Measurements from ENCODE around the gene SRRD. TPM values are rescaled to one million over a fixed set of nuclear protein-coding genes. Genes with fewer than 3 reads are reported as not detected.
A peak's percentile ranks its signal among the peaks of the same experiment; 100 is the strongest.
"Not testable (repeated sequence)": the region's sequence is repeated elsewhere in the genome, so short reads cannot be mapped to it uniquely, and the experiment has no call there.

Gene SRRD
- total RNA-seq, 1 experiment from 2014 or later, result 37.1 TPM

- DNase-seq (ENCODE audit: low read depth), result no peak
Observed at GRCh38 chr22:26515931-26516330, 32.3 kb downstream of the SRRD start.

- no peak for DNase-seq (ENCODE audit: low read depth)
Observed at GRCh38 chr22:26516503-26516902, 32.8 kb downstream of the SRRD start.

GRCh38 chr22:26517429-26517828 is 33.8 kb downstream of the SRRD start:
- DNase-seq (ENCODE audit: low read depth), result no peak

DNA sequence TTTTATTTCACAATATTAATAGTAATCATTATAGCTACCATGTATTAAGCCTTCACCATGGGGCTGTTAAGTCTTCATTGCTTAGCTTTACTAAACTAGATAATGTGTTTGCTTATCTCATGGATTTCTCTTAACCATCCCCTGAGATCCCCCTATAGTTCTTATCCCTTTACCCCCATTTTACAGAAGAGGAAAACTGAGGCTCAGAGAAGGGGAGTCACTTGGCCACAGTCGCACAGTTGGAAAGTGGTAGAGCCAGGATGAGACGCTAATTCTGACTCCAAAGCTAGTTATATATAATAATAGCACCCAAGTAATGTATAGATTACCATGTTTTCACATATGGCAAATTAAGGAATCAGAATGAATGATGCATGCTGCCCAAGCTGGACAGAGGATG is 38.3 kb downstream of the SRRD start:
- no peak for DNase-seq (ENCODE audit: low read depth)

DNA sequence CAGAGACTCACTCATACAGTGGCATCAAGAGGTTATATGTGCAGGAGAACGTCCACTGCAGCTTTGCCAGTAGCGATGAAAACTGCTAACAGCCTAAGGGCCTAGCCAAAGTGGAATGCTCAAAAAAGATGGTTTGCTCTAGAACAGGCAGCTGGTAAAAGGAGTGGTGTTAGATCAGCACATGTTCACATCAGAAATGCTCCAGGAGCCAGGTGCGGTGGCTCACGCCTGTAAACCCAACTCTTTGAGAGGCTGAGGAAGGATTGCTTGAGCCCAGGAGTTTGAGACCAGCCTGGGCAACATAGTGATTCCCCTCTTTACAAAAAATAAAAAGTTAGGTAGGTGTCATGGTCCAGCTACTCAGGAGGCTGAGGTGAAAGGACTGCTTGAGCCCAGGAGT is 38.9 kb downstream of the SRRD start:
- no peak for DNase-seq (ENCODE audit: low read depth)

DNA sequence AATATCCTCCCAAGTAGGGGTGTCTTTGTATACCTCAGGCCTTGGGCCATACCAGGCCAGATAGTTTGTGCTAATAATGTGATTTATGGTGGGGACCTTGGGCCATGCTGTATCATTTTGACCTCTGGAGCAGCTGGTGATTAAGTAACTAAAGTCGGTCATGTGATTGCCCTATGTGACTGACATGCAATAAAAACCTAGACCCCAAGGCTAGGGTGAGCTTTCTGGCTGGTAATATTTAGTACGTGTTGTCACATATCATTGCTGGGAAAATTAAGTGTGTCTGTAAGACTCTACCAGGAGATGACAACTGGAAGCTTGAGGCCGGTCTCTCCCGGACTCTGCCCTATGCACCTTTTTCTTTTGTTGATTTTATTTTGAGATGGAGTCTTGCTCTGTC is 41.2 kb downstream of the SRRD start:
- DNase-seq (ENCODE audit: low read depth), result no peak

- DNase-seq (ENCODE audit: low read depth), result no peak
Observed at GRCh38 chr22:26525946-26526564, 42.4 kb downstream of the SRRD start.

DNA sequence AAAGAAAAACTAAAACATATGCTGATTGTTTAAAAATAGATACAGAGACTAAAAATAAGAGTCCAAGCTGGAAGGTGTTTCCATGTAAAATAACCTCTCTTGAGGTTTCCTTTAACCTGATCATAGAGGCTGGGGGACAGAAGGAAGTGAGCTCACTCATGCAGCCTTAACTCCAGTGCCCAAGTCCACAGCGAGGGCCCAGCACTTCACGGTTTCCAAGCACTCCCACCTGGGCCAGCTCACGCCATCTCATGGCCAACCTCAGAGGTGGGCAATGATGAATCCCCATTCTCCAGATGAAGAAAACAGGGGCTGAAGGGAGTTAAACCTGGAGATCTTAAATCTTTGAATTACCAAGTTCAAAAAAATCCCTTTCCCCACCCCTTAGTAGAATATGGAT is 43.5 kb downstream of the SRRD start:
- no peak for DNase-seq (ENCODE audit: low read depth)

DNA sequence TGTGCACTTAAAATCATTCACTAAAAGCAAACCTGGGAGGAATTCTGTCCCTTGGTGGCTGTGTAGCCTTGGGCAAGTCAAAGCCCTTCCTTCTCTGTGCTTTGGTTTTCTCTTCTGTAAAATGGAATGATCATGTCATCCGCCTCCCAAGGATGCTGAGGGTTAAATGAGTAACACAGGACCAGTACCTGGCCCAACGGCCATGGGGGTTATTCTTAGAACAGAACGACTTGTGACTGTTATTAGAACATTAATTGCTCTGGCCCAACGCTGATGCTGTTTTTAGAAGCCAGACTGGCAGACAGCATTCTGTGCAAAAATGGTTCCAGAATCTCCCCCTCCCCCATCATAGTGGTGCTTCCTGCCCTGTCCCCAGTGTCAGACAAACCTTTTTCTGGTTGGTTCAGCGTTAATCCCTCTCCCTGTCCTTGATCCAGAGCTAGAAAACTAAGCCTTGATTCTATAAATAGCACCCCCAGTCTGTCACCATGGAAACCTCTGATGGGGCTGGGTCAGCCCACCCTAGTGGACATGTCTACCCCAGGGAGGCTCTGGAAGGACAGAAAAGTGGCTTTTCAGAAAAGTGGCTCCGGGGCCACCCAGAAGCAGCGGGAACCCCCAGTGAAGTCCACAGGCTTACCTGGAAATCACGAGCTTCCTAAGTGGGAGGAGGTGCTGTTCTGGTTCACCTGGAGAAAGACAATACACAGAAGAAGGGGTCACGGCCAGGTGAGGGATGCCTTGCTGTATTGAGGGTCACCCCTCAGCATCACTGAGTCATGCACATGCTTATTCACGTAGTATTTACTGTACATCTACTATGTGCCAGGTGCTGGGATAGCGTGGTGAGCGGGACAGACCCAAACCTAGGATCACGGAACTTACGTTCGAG is 44.1 kb downstream of the SRRD start:
- DNase-seq (ENCODE audit: low read depth), result no peak

GRCh38 chr22:26528518-26528917 is 44.8 kb downstream of the SRRD start:
- not testable (repeated sequence) for DNase-seq (ENCODE audit: low read depth)

DNA sequence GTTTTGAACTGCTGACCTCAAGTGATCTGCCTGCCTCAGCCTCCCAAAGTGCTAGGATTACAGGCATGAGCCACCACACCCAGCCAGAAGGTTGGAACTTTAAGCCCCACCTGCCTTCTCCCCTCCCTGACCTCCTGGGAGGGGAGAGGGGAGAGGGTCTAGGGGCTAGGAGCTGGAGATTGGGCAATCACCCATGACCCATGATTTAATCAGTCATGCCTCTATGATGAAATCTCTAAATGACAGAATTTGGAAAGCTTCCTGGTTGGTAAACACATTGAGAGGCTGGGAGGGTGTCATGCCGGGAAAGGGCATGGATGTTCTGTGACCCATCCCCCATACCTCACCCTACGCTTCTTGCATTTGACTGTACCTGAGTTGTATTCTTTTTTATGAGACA is 45.7 kb downstream of the SRRD start:
- no peak for DNase-seq (ENCODE audit: low read depth)

GRCh38 chr22:26534171-26534855 is 50.6 kb downstream of the SRRD start:
- no peak for DNase-seq (ENCODE audit: low read depth)

DNA sequence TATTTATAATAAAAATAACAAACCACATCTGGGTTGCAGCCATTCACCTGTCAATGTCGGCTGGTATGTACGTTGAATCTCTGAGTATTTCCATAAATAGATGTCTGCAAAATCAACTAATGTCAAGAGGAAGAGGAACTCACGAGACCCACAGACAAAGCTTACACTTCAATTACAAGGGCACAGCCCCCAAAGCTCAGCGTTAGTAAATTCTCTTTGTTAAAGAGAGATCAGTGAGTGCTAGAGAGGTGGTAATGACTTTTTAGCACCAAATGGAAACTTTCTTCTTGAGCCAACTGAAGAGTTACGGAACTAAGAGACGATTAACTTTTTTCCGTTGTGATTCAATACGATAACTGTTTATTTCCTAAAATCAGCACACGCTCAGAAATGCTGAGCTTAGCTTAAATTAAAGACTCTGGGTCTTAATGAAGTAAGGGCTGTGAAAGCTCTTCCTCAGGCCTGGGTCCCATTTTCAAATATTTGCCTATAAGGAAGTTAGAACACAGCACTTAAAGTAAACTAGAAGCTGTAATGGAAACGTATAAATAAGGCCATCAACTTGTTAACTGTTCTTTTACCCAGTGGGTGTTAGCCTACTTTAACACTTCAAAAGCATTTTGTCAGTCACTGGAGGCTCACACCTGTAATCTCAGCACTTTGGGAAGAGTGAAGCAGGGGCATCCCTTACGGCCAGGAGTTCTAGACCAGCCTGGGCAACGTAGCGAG is 51.4 kb downstream of the SRRD start:
- no peak for DNase-seq (ENCODE audit: low read depth)

DNA sequence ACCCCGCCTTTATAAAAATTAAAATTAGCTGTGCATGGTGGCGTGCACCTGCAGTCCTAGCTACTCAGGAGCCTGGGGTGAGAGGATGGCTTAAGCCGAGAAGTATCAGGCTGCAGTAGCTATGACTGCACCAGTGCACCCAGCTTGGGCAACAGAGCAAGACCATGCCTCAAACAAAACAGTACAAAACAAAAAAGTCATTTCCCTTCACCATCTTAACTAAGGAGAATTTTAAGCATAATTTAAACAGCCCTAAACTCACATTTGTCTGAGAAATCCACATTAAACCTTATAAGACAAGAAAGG is 51.9 kb downstream of the SRRD start:
- DNase-seq (ENCODE audit: low read depth), result no peak

DNA sequence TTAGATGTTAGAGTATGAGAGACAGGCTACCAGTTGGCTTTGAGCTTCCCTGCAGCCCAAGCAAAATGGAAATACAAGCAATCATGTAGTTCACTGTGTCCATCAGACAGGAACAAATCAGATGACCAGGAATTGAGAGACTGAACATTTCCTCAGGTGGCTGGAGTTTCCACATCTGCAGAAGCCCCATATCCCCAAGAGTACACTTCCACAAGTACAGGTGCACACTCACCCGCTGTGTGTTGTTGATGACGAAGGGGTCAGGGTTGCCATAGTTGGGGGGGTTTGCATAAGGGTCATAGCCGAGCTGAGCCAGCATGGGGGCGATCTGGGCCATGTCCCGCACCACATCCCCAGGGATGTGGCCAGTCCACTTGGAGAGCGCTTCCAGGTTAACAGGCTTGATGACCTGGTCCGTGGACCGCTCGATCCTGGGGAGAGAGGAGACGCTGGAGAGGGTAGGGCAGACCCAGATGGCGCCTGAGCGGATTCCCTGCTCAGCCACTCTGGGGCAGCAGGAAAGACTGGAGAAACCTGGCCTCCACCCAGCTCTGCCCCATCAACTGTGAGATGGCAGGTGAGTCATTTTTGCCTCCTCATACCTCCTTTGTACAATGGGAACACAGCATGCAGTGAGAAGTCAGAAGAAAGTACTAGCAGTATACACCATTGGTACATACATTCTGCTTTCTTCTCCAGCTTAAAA is 52.5 kb downstream of the SRRD start:
- peak; percentile 65 for DNase-seq (ENCODE audit: low read depth)

GRCh38 chr22:26536762-26537134 is 53.1 kb downstream of the SRRD start:
- no peak for DNase-seq (ENCODE audit: low read depth)

DNA sequence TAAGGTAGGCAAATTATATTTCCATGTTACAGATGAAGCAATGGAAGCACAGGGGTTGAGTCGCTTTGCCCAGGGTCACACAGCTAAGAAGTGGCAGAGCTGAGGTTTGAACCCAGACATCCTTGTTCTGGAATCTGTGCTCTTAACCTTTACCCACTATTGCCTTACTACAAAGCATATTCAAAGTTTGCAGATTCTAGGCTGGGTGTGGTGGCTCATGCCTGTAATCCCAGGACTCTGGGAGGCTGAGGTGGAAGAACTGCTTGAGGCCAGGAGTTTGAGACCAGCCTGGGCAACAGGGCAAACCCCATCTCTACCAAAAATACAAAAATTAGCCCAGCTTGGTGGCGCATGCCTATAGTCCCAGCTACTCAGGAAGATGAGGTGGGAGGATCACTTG is 56.4 kb downstream of the SRRD start:
- DNase-seq (ENCODE audit: low read depth), result no peak

DNA sequence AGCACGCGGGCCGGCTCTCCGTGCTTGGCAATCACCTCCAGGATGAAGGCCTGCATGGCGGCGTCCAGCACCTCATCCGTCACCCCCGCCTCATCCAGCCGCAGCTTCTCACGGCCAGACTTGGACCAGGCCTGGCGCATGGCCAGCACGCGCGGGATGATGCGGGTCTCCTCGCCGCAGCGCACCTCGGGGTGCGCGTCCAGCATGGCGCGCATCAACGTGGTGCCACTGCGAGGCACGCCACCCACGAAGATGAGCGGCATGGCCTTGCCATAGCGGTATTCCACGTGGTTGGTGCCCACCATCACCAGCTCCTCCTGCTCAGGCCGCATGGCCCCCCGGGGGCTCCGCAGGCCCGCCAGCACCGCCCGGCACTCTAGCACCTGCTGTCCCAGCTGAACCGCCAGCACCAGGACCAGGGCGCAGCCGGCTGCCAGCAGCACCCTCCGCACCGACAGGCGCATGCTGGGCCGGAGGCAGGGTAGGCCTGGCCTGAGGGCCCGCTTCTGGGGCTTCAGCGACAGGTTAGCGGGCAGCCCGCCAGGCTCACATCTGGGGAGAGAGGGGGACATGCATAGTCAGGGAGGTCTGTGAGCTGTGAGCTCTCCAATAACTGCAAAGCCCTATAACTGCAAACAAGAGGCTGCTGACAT is 57.6 kb downstream of the SRRD start:
- no peak for DNase-seq (ENCODE audit: low read depth)

DNA sequence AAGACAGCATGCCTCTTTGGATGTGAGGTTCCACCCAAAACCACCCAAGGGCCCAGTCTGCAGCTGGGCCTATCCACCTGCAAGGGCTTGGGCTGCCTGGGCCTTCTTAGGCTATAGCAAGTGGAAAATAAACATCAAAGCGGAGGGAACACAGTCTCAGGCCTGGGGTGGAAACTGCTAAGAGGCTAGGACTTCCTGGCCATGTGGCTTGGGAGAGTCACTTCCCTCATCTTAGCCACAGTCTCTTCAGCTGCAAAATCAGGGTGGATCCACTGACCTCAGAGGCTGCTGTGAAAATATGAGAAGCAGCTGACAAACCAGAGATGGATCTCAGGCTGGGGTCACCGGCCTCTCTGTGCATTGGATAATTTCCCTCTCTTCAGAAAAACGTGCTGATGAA is 59.2 kb downstream of the SRRD start:
- peak; percentile 41 for DNase-seq (ENCODE audit: low read depth)
